H9 (cell line): ENCODE measurements around the gene DENND5A. TPM values are rescaled to one million over a fixed set of nuclear protein-coding genes. Genes with fewer than 3 reads are reported as not detected.
A peak's percentile ranks its signal among the peaks of the same experiment; 100 is the strongest.

Experiments used
- DNase-seq: peaks from one replicate; pipeline ENCODE4 v3.0.0-alpha.2; 2017
- H2AFZ ChIP-seq: one replicate; pipeline ENCODE4 v1.6.1; 2013; ENCODE audit warnings: mild to moderate bottlenecking, low read length, control low read depth, moderate library complexity
- H2AK5ac ChIP-seq: 2 replicates; pipeline ENCODE4 v1.6.1; 2013; ENCODE audit warnings: low read length, control low read depth, mixed read lengths; ENCODE audit not compliant: insufficient read length
- H2BK120ac ChIP-seq: one replicate; pipeline ENCODE4 v1.6.1; 2013; ENCODE audit warnings: low read depth, mild to moderate bottlenecking, low read length, control low read depth, inconsistent platforms; ENCODE audit not compliant: poor library complexity, severe bottlenecking
- H2BK12ac ChIP-seq: 2 replicates; pipeline ENCODE4 v1.6.1; 2013; ENCODE audit warnings: low read length, control low read depth, mixed read lengths, low read depth; ENCODE audit not compliant: insufficient read length
- H2BK15ac ChIP-seq: 2 replicates; pipeline ENCODE4 v1.6.1; 2013; ENCODE audit warnings: low read depth, low read length, control low read depth
- H2BK20ac ChIP-seq: one replicate; pipeline ENCODE4 v1.6.1; 2013; ENCODE audit warnings: low read depth, mild to moderate bottlenecking, low read length, control low read depth, inconsistent platforms; ENCODE audit not compliant: poor library complexity, severe bottlenecking
- H2BK5ac ChIP-seq: 2 replicates; pipeline ENCODE4 v1.6.1; 2013; ENCODE audit warnings: low read length, control low read depth, mixed read lengths; ENCODE audit not compliant: insufficient read length
- H3K14ac ChIP-seq: 2 replicates; pipeline ENCODE4 v1.6.1; 2013; ENCODE audit warnings: low read length, control low read depth; ENCODE audit not compliant: insufficient read depth
- H3K18ac ChIP-seq: 2 replicates; pipeline ENCODE4 v1.6.1; 2013; ENCODE audit warnings: low read depth, mild to moderate bottlenecking, mixed read lengths, low read length, control low read depth; ENCODE audit not compliant: insufficient read length
- H3K23ac ChIP-seq: 2 replicates; pipeline ENCODE4 v1.6.1; 2013; ENCODE audit warnings: low read length, control low read depth, mixed read lengths, low read depth; ENCODE audit not compliant: insufficient read length
- H3K23me2 ChIP-seq: 2 replicates; pipeline ENCODE4 v1.6.1; 2013; ENCODE audit warnings: low read depth, mild to moderate bottlenecking, mixed read lengths, low read length, control low read depth; ENCODE audit not compliant: insufficient read length, poor library complexity, severe bottlenecking
- H3K27ac ChIP-seq: 2 replicates; pipeline ENCODE4 v1.5.1; 2013; ENCODE audit warnings: low read length, control low read depth, mixed read lengths, low read depth; ENCODE audit not compliant: insufficient read length
- H3K27me3 ChIP-seq: 2 replicates; pipeline ENCODE4 v1.6.1; 2013; ENCODE audit warnings: low read length, control low read depth, inconsistent platforms; ENCODE audit not compliant: insufficient read depth
- H3K4ac ChIP-seq: 2 replicates; pipeline ENCODE4 v1.6.1; 2013; ENCODE audit warnings: low read depth, mild to moderate bottlenecking, control low read depth, inconsistent platforms, low read length, moderate library complexity
- H3K4me1 ChIP-seq: 2 replicates; pipeline ENCODE4 v1.6.1; 2013; ENCODE audit warnings: low read length, control low read depth, inconsistent platforms; ENCODE audit not compliant: insufficient read depth
- H3K4me2 ChIP-seq: 2 replicates; pipeline ENCODE4 v1.6.1; 2013; ENCODE audit warnings: low read length, control low read depth, mixed read lengths; ENCODE audit not compliant: insufficient read length, insufficient read depth
- H3K56ac ChIP-seq: 2 replicates; pipeline ENCODE4 v1.6.1; 2013; ENCODE audit warnings: low read depth, mild to moderate bottlenecking, mixed read lengths, low read length, control low read depth; ENCODE audit not compliant: insufficient read length
- H3K79me1 ChIP-seq: 2 replicates; pipeline ENCODE4 v1.6.1; 2013; ENCODE audit warnings: low read depth, mild to moderate bottlenecking, moderate library complexity, low read length, control low read depth, inconsistent platforms; ENCODE audit not compliant: insufficient read depth, poor library complexity, severe bottlenecking
- H3K79me2 ChIP-seq: 2 replicates; pipeline ENCODE4 v1.6.1; 2013; ENCODE audit warnings: low read length, control low read depth, inconsistent platforms; ENCODE audit not compliant: insufficient read depth
- H3K9ac ChIP-seq: 2 replicates; pipeline ENCODE4 v1.6.1; 2013; ENCODE audit warnings: low read length, control low read depth, mixed read lengths; ENCODE audit not compliant: insufficient read length; ENCODE audit errors: extremely low read depth
- H3K9me3 ChIP-seq: one replicate; pipeline ENCODE4 v1.6.1; 2013; ENCODE audit warnings: low read depth, low read length, inconsistent platforms; ENCODE audit not compliant: control insufficient read depth
- H3T11ph ChIP-seq: one replicate; pipeline ENCODE4 v1.6.1; 2013; ENCODE audit warnings: mild to moderate bottlenecking, low read length, control low read depth, inconsistent platforms
- H4K20me1 ChIP-seq: one replicate; pipeline ENCODE4 v1.6.1; 2013; ENCODE audit not compliant: control insufficient read depth, insufficient read length, insufficient read depth
- H4K5ac ChIP-seq: 2 replicates; pipeline ENCODE4 v1.6.1; 2013; ENCODE audit warnings: low read depth, mild to moderate bottlenecking, mixed read lengths, low read length, control low read depth; ENCODE audit not compliant: insufficient read length
- H4K8ac ChIP-seq: replicated peaks from 2 replicates; pipeline ENCODE4 v1.6.1; 2013; ENCODE audit warnings: low read length, control low read depth, mixed read lengths, low read depth; ENCODE audit not compliant: insufficient read length
- H4K91ac ChIP-seq: 2 replicates; pipeline ENCODE4 v1.6.1; 2013; ENCODE audit warnings: low read depth, mild to moderate bottlenecking, moderate library complexity, mixed read lengths, low read length, control low read depth; ENCODE audit not compliant: insufficient read length
- H3K27ac Mint-ChIP-seq, 3 experiments: 2 replicates in 2 of 3; 3 replicates in 1 of 3; pipeline ENCODE4 v1.8.0; 2020 to 2021; ENCODE audit warnings: mixed read lengths in 3 of 3, mild to moderate bottlenecking in 1 of 3, moderate library complexity in 1 of 3
- H3K27me3 Mint-ChIP-seq: 2 replicates; pipeline ENCODE4 v1.8.0; 2021; ENCODE audit warnings: low read depth, mild to moderate bottlenecking, moderate library complexity, mixed read lengths
- H3K36me3 Mint-ChIP-seq, 3 experiments: 2 replicates in 2 of 3; 3 replicates in 1 of 3; pipeline ENCODE4 v1.8.0; 2020 to 2021; ENCODE audit warnings: low read depth in 3 of 3, mixed read lengths in 3 of 3; ENCODE audit not compliant: insufficient read depth in 1 of 3
- H3K4me1 Mint-ChIP-seq, 2 experiments: 2 replicates each; pipeline ENCODE4 v1.8.0; 2020; ENCODE audit warnings: mixed read lengths in 2 of 2
- H3K4me3 Mint-ChIP-seq, 2 experiments: 2 replicates in 1 of 2; 3 replicates in 1 of 2; pipeline ENCODE4 v1.8.0; 2020 to 2021; ENCODE audit warnings: mild to moderate bottlenecking in 2 of 2, mixed read lengths in 2 of 2, moderate library complexity in 1 of 2
- H3K9me3 Mint-ChIP-seq, 2 experiments: 2 replicates in 1 of 2; 3 replicates in 1 of 2; pipeline ENCODE4 v1.8.0; 2020; ENCODE audit warnings: mild to moderate bottlenecking in 2 of 2, mixed read lengths in 2 of 2, moderate library complexity in 1 of 2
- WGBS: extraction: QIAGEN DNeasy Blood & Tissue Kit; methylation state at CpG from one replicate; pipeline ENCODE4 v1.1.7; 2013; ENCODE audit warnings: missing lambda C conversion rate, low lambda C conversion rate, mixed read lengths; ENCODE audit not compliant: insufficient read length; ENCODE audit errors: extremely low coverage; 5-methylcytosine and 5-hydroxymethylcytosine counted together
- total RNA-seq: library from RNA; stranded (reverse); gene quantifications from 2 replicates; pipeline ENCODE4 v1.2.1, GENCODE V29; 2021
- TF ChIP-seq, protein P1 (sequence below): fragments of 200-600 bp; sonication (generic); conservative IDR thresholded peaks from 3 replicates; pipeline ENCODE4 v1.8.0; 2021; ENCODE audit warnings: antibody characterized with exemption, mild to moderate bottlenecking

DENND5A gene
- total RNA-seq, 1 experiment from 2014 or later = 59.6 TPM

DNA sequence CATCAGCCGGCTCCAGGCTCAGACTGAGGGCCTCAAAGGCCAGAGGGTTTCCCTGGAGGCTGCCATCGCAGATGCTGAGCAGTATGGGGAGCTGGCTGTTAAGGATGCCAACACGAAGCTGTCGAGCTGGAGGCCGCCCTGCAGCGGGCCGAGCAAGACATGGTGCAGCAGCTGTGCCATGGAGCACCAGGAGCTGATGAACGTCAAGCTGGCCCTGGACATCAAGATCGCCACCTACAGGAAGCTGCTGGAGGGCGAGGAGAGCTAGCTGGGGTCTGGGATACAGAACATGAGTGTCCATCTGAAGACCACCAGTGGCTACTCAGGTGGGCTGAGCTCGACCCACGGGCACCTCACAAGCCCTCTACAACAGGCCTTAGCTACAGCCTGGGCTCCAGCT is 169.7 kb downstream of the DENND5A start:
- Histone ChIP-seq H3K79me2 (no peaks in the 10 kb centered on the region), H4K20me1 (no peaks in the 10 kb centered on the region), H2BK5ac (no peak overlapping the region), H3K27me3 (peaks cover 4% of the 10 kb centered on the region; the same call in 1 of the 2 replicates), H3K56ac (no peak overlapping the region), H2BK120ac (no peak overlapping the region), H3K9ac (no peak overlapping the region), H4K5ac (no peak overlapping the region), H2AFZ (no peak overlapping the region), H3K14ac (no peak overlapping the region), H3K27ac (no peak overlapping the region), H3K23me2 (peaks cover 8% of the 10 kb centered on the region), H2BK20ac (no peak overlapping the region), H2BK15ac (no peak overlapping the region), H3K4ac (no peak overlapping the region), H2AK5ac (no peak overlapping the region), H4K8ac (no peak overlapping the region), H4K91ac (no peak overlapping the region), H3K23ac (no peak overlapping the region), H2BK12ac (no peak overlapping the region), H3K9me3 (no peaks in the 10 kb centered on the region), H3K4me2 (no peak overlapping the region), H3K18ac (no peak overlapping the region), H3T11ph (no peak overlapping the region), H3K4me1 (no peaks in the 10 kb centered on the region), H3K79me1 (no peaks in the 10 kb centered on the region)
- no CpG with 5 or more reads among the region's 12 CpGs for WGBS
- H3K4me1 Mint-ChIP-seq = peaks cover 9 to 11% of the 10 kb centered on the region in 2 experiments
- peak; percentile 43 for DNase-seq
- H3K27me3 Mint-ChIP-seq = peaks cover 28% of the 10 kb centered on the region
- H3K4me3 Mint-ChIP-seq = no peak overlapping the region
- peaks cover 0 to 2% (median 0%) of the 10 kb centered on the region in 3 experiments; a peak in 2 of 7 replicates for H3K36me3 Mint-ChIP-seq
- H3K27ac Mint-ChIP-seq = no peak overlapping the region
- TF ChIP-seq, protein P1, sequence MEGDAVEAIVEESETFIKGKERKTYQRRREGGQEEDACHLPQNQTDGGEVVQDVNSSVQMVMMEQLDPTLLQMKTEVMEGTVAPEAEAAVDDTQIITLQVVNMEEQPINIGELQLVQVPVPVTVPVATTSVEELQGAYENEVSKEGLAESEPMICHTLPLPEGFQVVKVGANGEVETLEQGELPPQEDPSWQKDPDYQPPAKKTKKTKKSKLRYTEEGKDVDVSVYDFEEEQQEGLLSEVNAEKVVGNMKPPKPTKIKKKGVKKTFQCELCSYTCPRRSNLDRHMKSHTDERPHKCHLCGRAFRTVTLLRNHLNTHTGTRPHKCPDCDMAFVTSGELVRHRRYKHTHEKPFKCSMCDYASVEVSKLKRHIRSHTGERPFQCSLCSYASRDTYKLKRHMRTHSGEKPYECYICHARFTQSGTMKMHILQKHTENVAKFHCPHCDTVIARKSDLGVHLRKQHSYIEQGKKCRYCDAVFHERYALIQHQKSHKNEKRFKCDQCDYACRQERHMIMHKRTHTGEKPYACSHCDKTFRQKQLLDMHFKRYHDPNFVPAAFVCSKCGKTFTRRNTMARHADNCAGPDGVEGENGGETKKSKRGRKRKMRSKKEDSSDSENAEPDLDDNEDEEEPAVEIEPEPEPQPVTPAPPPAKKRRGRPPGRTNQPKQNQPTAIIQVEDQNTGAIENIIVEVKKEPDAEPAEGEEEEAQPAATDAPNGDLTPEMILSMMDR = peak; percentile 65
- no peaks in the 10 kb centered on the region; a peak in 1 of 5 replicates for H3K9me3 Mint-ChIP-seq
